TTC549 (cell line): ENCODE data around the gene UBR1.
"Not testable (repeated sequence)": the region's sequence is repeated elsewhere in the genome, so short reads cannot be mapped to it uniquely, and the experiment has no call there.

ENCODE experiments used
- FAIRE-seq: peaks from 2 replicates; lab custom pipeline; 2012; peaks lifted over from hg19 to GRCh38; lab: Jason Lieb, UNC

UBR1 gene

GRCh38 chr15:42971830-42972229 is 134.0 kb downstream of the UBR1 start:
- no peak for FAIRE-seq

GRCh38 chr15:42964476-42964875 is 141.4 kb downstream of the UBR1 start:
- FAIRE-seq, result no peak

GRCh38 chr15:42955518-42955917 is 150.3 kb downstream of the UBR1 start:
- FAIRE-seq, result no peak

- no peak for FAIRE-seq
Measured at GRCh38 chr15:42954291-42954690, 151.5 kb downstream of the UBR1 start.

- FAIRE-seq, result not testable (repeated sequence)
Measured at GRCh38 chr15:42948898-42949297, 156.9 kb downstream of the UBR1 start.

GRCh38 chr15:42940527-42940926 is 165.3 kb downstream of the UBR1 start:
- FAIRE-seq, result no peak

- no peak for FAIRE-seq
Measured at GRCh38 chr15:42939841-42940240, 166.0 kb downstream of the UBR1 start.

GRCh38 chr15:42937143-42937542 is 168.7 kb downstream of the UBR1 start:
- no peak for FAIRE-seq

GRCh38 chr15:42933886-42934667 is 171.8 kb downstream of the UBR1 start:
- no peak for FAIRE-seq

GRCh38 chr15:42932833-42933515 is 172.9 kb downstream of the UBR1 start:
- FAIRE-seq, result no peak

GRCh38 chr15:42931702-42932486 is 173.9 kb downstream of the UBR1 start:
- FAIRE-seq, result no peak

- no peak for FAIRE-seq
Measured at GRCh38 chr15:42929306-42929848, 176.5 kb downstream of the UBR1 start.

GRCh38 chr15:42921342-42921731 is 184.5 kb downstream of the UBR1 start:
- FAIRE-seq, result no peak

- peak; percentile 87 for FAIRE-seq
Measured at GRCh38 chr15:42920519-42921341, 185.1 kb downstream of the UBR1 start, which contains the start of gene TTBK2. Gene TTBK2, minus strand, starts transcription at chr15:42920778. Its CDS starts 42,161 bp downstream, at chr15:42878617.

- no peak for FAIRE-seq
Measured at GRCh38 chr15:42919799-42920518, 185.9 kb downstream of the UBR1 start.

GRCh38 chr15:42919308-42919707 is 186.5 kb downstream of the UBR1 start:
- no peak for FAIRE-seq

GRCh38 chr15:42918047-42918446 is 187.8 kb downstream of the UBR1 start:
- no peak for FAIRE-seq

GRCh38 chr15:42915654-42916315 is 190.1 kb downstream of the UBR1 start:
- FAIRE-seq, result no peak

- no peak for FAIRE-seq
Measured at GRCh38 chr15:42914728-42915497, 190.9 kb downstream of the UBR1 start.
